Tibial nerve (tissue), 4 donors: ENCODE data around the gene HDAC3. TPM values are rescaled to one million over a fixed set of nuclear protein-coding genes. Genes with fewer than 3 reads are reported as not detected.

Source experiments
- DNase-seq, 2 donors: peaks; one replicate each; pipeline ENCODE4 v3.0.0-alpha.2; 2019; ENCODE audit warnings: low spot score in 2 of 2
- H3K27ac ChIP-seq, 4 donors: fragments of 200-600 bp; sonication (generic) in 3 of 4; one replicate each; pipeline ENCODE4 v1.5.1; 2017 to 2019; ENCODE audit warnings: mild to moderate bottlenecking in 1 of 4
- H3K27me3 ChIP-seq, 2 donors: fragments of 200-600 bp; sonication (generic) in 1 of 2; one replicate each; pipeline versions ENCODE4 v1.5.1 to v1.6.0; 2017 to 2019
- H3K36me3 ChIP-seq, 3 donors: fragments of 200-600 bp; sonication (generic); one replicate each; pipeline ENCODE4 v1.5.1; 2018 to 2019
- H3K4me1 ChIP-seq, 4 donors: fragments of 200-600 bp; sonication (generic) in 3 of 4; one replicate each; pipeline ENCODE4 v1.5.1; 2017 to 2019
- H3K4me3 ChIP-seq, 4 donors: fragments of 200-600 bp; sonication (generic) in 3 of 4; one replicate each; pipeline ENCODE4 v1.5.1; 2017 to 2019; ENCODE audit warnings: mild to moderate bottlenecking in 1 of 4, moderate library complexity in 1 of 4
- H3K9me3 ChIP-seq, 4 donors: fragments of 200-600 bp; sonication (generic) in 3 of 4; one replicate each; pipeline ENCODE4 v1.5.1; 2017 to 2019
- EP300 ChIP-seq, 2 donors: sonication (generic); formaldehyde crosslinking; IDR thresholded peaks; one replicate each; pipeline ENCODE4 v1.6.1; 2017; ENCODE audit warnings: antibody characterized with exemption in 2 of 2, mild to moderate bottlenecking in 1 of 2
- POLR2A ChIP-seq, 2 donors: fragments of 450-650 bp; IDR thresholded peaks; one replicate each; pipeline ENCODE4 v1.6.1; 2017; ENCODE audit warnings: antibody characterized with exemption in 2 of 2, mild to moderate bottlenecking in 2 of 2, moderate library complexity in 2 of 2
- WGBS, 2 donors: methylation state at CpG; one replicate each; pipeline ENCODE4 v1.1.5; 2018; 5-methylcytosine and 5-hydroxymethylcytosine counted together
- total RNA-seq, 4 donors: library from RNA; depleted of rRNA; stranded (reverse); fragments of >200 nt; gene quantifications; one replicate each; pipeline ENCODE4 v1.1.0, GENCODE V29; 2016
- TF ChIP-seq, protein P1 (sequence below), 5 experiments: fragments of 200-600 bp in 3 of 5; fragments of 450-650 bp in 2 of 5; sonication (generic) in 3 of 5; IDR thresholded peaks; one replicate each; pipeline ENCODE4 v1.5.1; 2016 to 2019; ENCODE audit warnings: antibody characterized with exemption in 5 of 5, mild to moderate bottlenecking in 3 of 5, moderate library complexity in 2 of 5

Gene HDAC3
- total RNA-seq, 4 donors from 2014 or later: 33.0 to 38.3 (median 36.5) TPM

DNA sequence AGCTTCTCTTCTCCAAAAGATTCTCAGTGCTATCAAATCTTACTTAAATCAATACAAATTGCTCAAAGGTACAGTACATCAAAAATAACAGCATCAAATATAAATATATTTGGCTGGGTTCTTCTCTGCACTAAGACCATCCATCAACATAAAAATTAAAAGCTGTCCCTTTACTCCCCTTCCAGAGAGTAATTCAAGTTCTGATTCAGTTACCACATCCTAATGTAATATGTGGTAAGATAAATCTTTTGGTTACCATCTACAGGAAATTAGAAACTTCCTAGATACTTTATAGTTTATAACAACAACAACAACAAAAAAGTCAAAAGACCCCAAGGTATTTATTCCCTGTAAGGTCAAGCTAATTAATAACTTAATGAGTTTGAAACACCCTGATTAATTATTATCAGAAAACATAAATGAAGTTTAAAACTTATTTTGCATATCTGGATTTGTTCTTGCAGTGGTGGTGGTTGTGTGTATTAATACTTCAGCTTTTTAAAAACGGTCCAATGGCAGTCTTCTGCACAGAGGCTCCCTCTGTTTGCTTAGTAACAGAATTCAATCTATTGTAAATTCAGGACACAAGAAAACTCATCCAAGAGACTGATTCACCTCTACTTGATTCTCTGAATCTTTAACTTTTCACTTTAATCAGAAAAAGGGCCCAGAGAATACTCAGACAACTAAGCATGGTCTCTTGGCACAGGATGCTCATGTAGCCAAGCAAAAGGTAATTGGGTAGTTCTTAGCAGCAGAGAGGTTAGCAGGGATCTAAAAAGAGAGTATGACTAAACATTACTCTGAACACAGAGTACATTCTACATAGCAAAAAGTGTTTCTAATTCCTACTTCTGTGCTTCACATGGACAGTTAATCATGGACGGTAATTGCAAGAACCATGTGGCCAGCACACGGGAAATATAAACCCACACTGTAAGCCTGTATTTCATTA lies 38.0 kb downstream of the HDAC3 start:
- Histone ChIP-seq H3K27ac (no peak overlapping the region), H3K9me3 (peaks cover 0 to 9% (median 0%) of the 10 kb centered on the region in 4 donors), H3K4me3 (no peak overlapping the region), H3K36me3 (peaks cover 0 to 16% (median 0%) of the 10 kb centered on the region in 3 donors), H3K4me1 (peaks cover 0 to 6% (median 1%) of the 10 kb centered on the region in 4 donors), H3K27me3 (no peaks in the 10 kb centered on the region)
- 59 to 65% methylated on average over 3 of the region's 3 CpGs for WGBS, 2 donors
- TF ChIP-seq POLR2A (IDR thresholded peaks at IDR 0.05): no peak
- TF ChIP-seq, protein P1, sequence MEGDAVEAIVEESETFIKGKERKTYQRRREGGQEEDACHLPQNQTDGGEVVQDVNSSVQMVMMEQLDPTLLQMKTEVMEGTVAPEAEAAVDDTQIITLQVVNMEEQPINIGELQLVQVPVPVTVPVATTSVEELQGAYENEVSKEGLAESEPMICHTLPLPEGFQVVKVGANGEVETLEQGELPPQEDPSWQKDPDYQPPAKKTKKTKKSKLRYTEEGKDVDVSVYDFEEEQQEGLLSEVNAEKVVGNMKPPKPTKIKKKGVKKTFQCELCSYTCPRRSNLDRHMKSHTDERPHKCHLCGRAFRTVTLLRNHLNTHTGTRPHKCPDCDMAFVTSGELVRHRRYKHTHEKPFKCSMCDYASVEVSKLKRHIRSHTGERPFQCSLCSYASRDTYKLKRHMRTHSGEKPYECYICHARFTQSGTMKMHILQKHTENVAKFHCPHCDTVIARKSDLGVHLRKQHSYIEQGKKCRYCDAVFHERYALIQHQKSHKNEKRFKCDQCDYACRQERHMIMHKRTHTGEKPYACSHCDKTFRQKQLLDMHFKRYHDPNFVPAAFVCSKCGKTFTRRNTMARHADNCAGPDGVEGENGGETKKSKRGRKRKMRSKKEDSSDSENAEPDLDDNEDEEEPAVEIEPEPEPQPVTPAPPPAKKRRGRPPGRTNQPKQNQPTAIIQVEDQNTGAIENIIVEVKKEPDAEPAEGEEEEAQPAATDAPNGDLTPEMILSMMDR (IDR thresholded peaks at IDR 0.05): no peak
- no peak for TF ChIP-seq EP300 (IDR thresholded peaks at IDR 0.05)
- no peak for DNase-seq

DNA sequence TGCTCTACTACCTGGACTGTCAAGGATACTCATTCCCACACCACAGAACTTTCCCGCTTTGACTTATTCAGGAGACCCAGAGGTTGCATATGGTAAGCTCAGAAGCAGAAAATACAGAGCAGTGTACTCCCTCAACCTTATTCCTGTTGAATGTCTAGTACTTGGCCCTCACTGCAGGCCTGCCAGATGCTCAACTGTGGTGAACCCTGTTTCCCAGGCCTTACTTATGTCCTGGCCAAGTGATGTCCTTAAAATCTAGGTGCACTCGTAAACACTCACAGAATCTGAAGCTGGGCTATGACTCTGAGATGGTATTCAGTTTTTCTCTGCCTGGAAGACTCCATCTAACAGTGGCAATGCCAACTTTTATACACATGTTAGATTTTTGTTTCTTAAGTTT lies 38.8 kb downstream of the HDAC3 start:
- TF ChIP-seq, protein P1 (IDR thresholded peaks at IDR 0.05): no peak
- TF ChIP-seq EP300 (IDR thresholded peaks at IDR 0.05): no peak
- TF ChIP-seq POLR2A (IDR thresholded peaks at IDR 0.05): no peak
- 96 to 97% methylated on average over 2 of the region's 2 CpGs for WGBS, 2 donors
- H3K36me3 ChIP-seq: peaks cover 0 to 24% (median 0%) of the 10 kb centered on the region in 3 donors
- H3K4me1 ChIP-seq: no peaks in the 10 kb centered on the region
- H3K27ac ChIP-seq: no peak overlapping the region
- DNase-seq: no peak
- no peaks in the 10 kb centered on the region for H3K27me3 ChIP-seq
- H3K9me3 ChIP-seq: peaks cover 0 to 9% (median 0%) of the 10 kb centered on the region in 4 donors
- no peak overlapping the region for H3K4me3 ChIP-seq

DNA sequence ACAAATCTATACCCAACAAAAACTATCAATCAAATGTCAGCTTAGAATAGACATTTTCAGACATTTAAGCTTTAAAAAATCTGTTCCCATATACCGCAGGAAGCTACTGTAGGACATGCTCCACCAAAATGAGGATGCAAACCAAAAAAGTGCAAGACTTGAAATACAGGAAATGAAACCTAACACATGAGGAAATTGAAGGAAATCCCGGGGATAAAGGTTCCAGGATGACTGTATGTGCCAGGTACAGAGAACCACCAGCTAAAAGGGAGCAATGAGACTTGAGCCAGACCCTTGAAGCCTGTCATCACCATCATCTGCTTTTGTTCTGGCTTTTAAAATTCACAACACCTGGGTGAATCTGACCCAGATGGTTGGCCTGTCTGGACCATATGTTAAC lies 39.3 kb downstream of the HDAC3 start:
- Histone ChIP-seq H3K4me3 (no peak overlapping the region), H3K9me3 (peaks cover 0 to 9% (median 0%) of the 10 kb centered on the region in 4 donors)
- WGBS, 2 donors: 74% methylated on average over 2 of the region's 2 CpGs

DNA sequence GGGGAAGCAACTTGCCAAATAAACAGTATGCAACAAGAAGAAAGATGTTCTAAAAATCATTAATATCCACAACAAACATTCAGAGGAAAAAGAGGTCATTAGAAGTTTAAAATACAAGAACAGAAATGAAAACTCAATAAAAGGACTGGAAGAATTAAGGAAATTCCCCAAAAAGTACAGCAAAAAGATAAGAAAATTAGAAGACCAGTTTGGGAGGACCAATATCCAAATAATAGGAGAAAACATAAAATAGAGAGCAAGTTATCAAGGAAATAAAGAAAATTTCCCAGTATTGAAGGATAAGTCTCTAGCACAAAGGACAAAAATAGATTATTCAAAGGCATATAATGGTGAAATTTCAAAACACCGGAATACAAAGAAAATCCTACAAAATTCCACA lies 39.8 kb downstream of the HDAC3 start:
- TF ChIP-seq, protein P1 (IDR thresholded peaks at IDR 0.05): no peak
- TF ChIP-seq EP300 (IDR thresholded peaks at IDR 0.05) (no peak), POLR2A (IDR thresholded peaks at IDR 0.05) (no peak)
- H3K9me3 ChIP-seq: peaks cover 0 to 9% (median 0%) of the 10 kb centered on the region in 4 donors
- DNase-seq: no peak
- H3K4me3 ChIP-seq: no peak overlapping the region
- peaks cover 0 to 24% (median 0%) of the 10 kb centered on the region in 3 donors for H3K36me3 ChIP-seq
- H3K4me1 ChIP-seq: peaks cover 0 to 5% (median 0%) of the 10 kb centered on the region in 4 donors
- H3K27ac ChIP-seq: no peak overlapping the region
- H3K27me3 ChIP-seq: no peaks in the 10 kb centered on the region
- WGBS, 2 donors: 96% methylated on average over 1 of the region's 1 CpG

More for the DNA sequence above, 39.3 kb downstream of the HDAC3 start:
- Histone ChIP-seq H3K4me1 (peaks cover 0 to 2% (median 0%) of the 10 kb centered on the region in 4 donors), H3K27me3 (no peaks in the 10 kb centered on the region), H3K36me3 (peaks cover 0 to 24% (median 0%) of the 10 kb centered on the region in 3 donors), H3K27ac (no peak overlapping the region)
- no peak for TF ChIP-seq EP300 (IDR thresholded peaks at IDR 0.05)
- TF ChIP-seq, protein P1 (IDR thresholded peaks at IDR 0.05): no peak
- TF ChIP-seq POLR2A (IDR thresholded peaks at IDR 0.05): no peak
- no peak for DNase-seq

DNA sequence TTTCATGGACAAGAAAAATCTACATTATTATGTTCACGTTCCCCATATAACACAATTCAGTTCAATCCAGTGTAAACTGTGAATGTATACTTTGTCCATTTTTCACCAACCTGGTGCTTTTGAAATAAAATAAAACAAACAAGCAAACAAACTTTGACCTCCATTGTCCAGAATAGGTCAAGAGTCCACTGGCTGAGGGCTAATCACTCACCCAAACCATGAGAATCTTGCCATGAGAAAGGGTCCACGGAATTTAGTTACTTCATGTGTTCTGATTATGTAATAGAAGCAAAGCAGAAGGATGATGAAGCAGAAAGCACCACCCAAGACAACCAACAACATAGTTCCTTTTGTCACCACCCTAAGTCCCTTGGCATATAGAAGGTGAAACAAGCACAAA lies 46.5 kb downstream of the HDAC3 start:
- Histone ChIP-seq H3K4me1 (peaks cover 0 to 5% (median 0%) of the 10 kb centered on the region in 4 donors), H3K36me3 (peaks cover 0 to 42% (median 0%) of the 10 kb centered on the region in 3 donors), H3K9me3 (no peaks in the 10 kb centered on the region), H3K27ac (no peak overlapping the region), H3K27me3 (no peaks in the 10 kb centered on the region), H3K4me3 (no peak overlapping the region)
- no peak for DNase-seq
- 64% methylated on average over 2 of the region's 2 CpGs for WGBS, 2 donors
- TF ChIP-seq EP300 (IDR thresholded peaks at IDR 0.05) (no peak), POLR2A (IDR thresholded peaks at IDR 0.05) (no peak)
- TF ChIP-seq, protein P1 (IDR thresholded peaks at IDR 0.05): no peak
